ENCODE data around the gene ASXL1.
A peak's percentile ranks its signal among the peaks of the same experiment; 100 is the strongest.

Gene ASXL1

GRCh38 chr20:32442630-32443373 is 84.7 kb downstream of the ASXL1 start:
- no peak for DNase-seq

- DNase-seq: no peak
Measured at GRCh38 chr20:32443386-32443974, 85.3 kb downstream of the ASXL1 start.

GRCh38 chr20:32444474-32445220 is 86.5 kb downstream of the ASXL1 start:
- no peak for DNase-seq

GRCh38 chr20:32445539-32446273 is 87.6 kb downstream of the ASXL1 start:
- peak; percentile 73 for DNase-seq

GRCh38 chr20:32446301-32447100 is 88.4 kb downstream of the ASXL1 start:
- no peak for DNase-seq

GRCh38 chr20:32447136-32448027 is 89.3 kb downstream of the ASXL1 start:
- no peak for DNase-seq

- no peak for DNase-seq
Measured at GRCh38 chr20:32448306-32449056, 90.3 kb downstream of the ASXL1 start.

- no peak for DNase-seq
Measured at GRCh38 chr20:32449057-32449889, 91.1 kb downstream of the ASXL1 start.

- DNase-seq: no peak
Measured at GRCh38 chr20:32449890-32450401, 91.8 kb downstream of the ASXL1 start.

GRCh38 chr20:32450484-32451061 is 92.4 kb downstream of the ASXL1 start:
- no peak for DNase-seq

GRCh38 chr20:32451340-32451681 is 93.2 kb downstream of the ASXL1 start:
- no peak for DNase-seq

GRCh38 chr20:32451682-32452461 is 93.7 kb downstream of the ASXL1 start:
- no peak for DNase-seq

GRCh38 chr20:32452776-32453466 is 94.8 kb downstream of the ASXL1 start:
- no peak for DNase-seq

GRCh38 chr20:32453467-32454163 is 95.5 kb downstream of the ASXL1 start:
- no peak for DNase-seq

GRCh38 chr20:32454164-32455145 is 96.3 kb downstream of the ASXL1 start:
- no peak for DNase-seq
